Calu3 (cell line): ENCODE results near the gene CYP2A13. TPM values are rescaled to one million over a fixed set of nuclear protein-coding genes. Genes with fewer than 3 reads are reported as not detected.
A peak's percentile ranks its signal among the peaks of the same experiment; 100 is the strongest.

ENCODE experiments used
- BruUV-seq: library from RNA; stranded (reverse); fragments of 400-500 nt; replicated peaks from 2 replicates; lab custom pipeline; 2021; lab: Mats Ljungman, UMichigan
- CTCF ChIA-PET: fragments of 300-600 bp; sonication (Branson Sonifier 250); formaldehyde crosslinking; loops from one replicate; lab custom pipeline; 2022; ENCODE audit warnings: antibody characterized with exemption; lab: Charles Lee
- DNase-seq: peaks from one replicate; pipeline ENCODE4 v3.0.0; 2022
- H3K27ac Mint-ChIP-seq: one replicate; pipeline ENCODE4 v1.8.0; 2022; ENCODE audit warnings: mixed read lengths; ENCODE audit not compliant: unreplicated experiment
- H3K27me3 Mint-ChIP-seq: one replicate; pipeline ENCODE4 v1.8.0; 2022; ENCODE audit warnings: mixed read lengths; ENCODE audit not compliant: unreplicated experiment
- H3K36me3 Mint-ChIP-seq: one replicate; pipeline ENCODE4 v1.8.0; 2022; ENCODE audit warnings: mild to moderate bottlenecking, moderate library complexity, mixed read lengths; ENCODE audit not compliant: insufficient read depth, unreplicated experiment
- H3K4me1 Mint-ChIP-seq: one replicate; pipeline ENCODE4 v1.8.0; 2022; ENCODE audit warnings: mild to moderate bottlenecking, low read depth, mixed read lengths; ENCODE audit not compliant: unreplicated experiment
- H3K4me3 Mint-ChIP-seq: one replicate; pipeline ENCODE4 v1.8.0; 2022; ENCODE audit warnings: mild to moderate bottlenecking, low read depth, moderate library complexity, mixed read lengths; ENCODE audit not compliant: unreplicated experiment
- H3K9me3 Mint-ChIP-seq: one replicate; pipeline ENCODE4 v1.8.0; 2022; ENCODE audit warnings: low read depth, mixed read lengths; ENCODE audit not compliant: unreplicated experiment
- intact Hi-C: fragments of 100-400 bp; cut with micrococcal nuclease; formaldehyde crosslinking; loops from one replicate; pipeline ENCODE4 v1.10.0; 2022; ENCODE audit not compliant: unreplicated experiment
- total RNA-seq: library from RNA; stranded (reverse); gene quantifications from 2 replicates; pipeline ENCODE4 v1.2.3, GENCODE V29; 2022
- TF ChIP-seq, protein P1 (sequence below): fragments of 200-600 bp; IDR thresholded peaks from one replicate; pipeline ENCODE4 v1.8.0; 2022; ENCODE audit warnings: antibody characterized with exemption; ENCODE audit not compliant: unreplicated experiment

Gene CYP2A13
- total RNA-seq, 1 experiment from 2014 or later = not detected

DNA sequence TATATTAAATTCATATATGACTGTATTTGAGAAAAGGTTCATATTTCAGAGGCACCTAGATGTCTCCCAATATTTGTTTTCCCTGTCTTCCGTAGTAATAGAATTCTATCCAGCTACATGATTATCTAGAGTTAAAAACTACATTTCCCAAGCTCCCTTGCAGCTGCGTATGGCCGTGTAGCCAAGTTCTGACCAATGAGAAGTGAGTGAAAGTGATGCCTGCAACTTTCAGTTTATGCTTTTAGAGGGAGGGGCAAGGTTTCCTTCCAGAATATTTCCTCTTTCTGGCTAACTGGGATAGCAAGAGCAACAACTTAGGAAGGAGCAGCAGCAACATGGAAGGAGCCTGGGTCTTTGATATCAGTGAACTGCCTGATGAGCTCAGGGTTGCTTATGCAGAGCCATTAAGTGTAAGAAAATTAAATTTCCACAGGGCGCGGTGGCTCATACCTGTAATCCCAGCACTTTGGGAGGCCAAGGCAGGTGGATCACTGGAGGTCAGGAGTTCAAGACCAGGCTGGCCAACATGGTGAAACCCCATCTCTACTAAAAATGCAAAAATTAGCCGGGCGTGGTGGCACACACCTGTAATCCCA, 23.2 kb upstream of the CYP2A13 start:
- Mint-ChIP-seq H3K4me1 (peaks cover 8% of the 10 kb centered on the region), H3K27ac (no peak overlapping the region), H3K36me3 (no peaks in the 10 kb centered on the region), H3K27me3 (peaks cover 32% of the 10 kb centered on the region), H3K9me3 (peaks cover 1% of the 10 kb centered on the region), H3K4me3 (no peak overlapping the region)
- DNase-seq = no peak
- intact Hi-C loops = no loop called here
- CTCF ChIA-PET = interaction anchor here (0.6 kb wide), 1 partner anchor 11 kb away, joined by 4 read pairs; no protein-coding TSS in a partner anchor
- TF ChIP-seq, protein P1, sequence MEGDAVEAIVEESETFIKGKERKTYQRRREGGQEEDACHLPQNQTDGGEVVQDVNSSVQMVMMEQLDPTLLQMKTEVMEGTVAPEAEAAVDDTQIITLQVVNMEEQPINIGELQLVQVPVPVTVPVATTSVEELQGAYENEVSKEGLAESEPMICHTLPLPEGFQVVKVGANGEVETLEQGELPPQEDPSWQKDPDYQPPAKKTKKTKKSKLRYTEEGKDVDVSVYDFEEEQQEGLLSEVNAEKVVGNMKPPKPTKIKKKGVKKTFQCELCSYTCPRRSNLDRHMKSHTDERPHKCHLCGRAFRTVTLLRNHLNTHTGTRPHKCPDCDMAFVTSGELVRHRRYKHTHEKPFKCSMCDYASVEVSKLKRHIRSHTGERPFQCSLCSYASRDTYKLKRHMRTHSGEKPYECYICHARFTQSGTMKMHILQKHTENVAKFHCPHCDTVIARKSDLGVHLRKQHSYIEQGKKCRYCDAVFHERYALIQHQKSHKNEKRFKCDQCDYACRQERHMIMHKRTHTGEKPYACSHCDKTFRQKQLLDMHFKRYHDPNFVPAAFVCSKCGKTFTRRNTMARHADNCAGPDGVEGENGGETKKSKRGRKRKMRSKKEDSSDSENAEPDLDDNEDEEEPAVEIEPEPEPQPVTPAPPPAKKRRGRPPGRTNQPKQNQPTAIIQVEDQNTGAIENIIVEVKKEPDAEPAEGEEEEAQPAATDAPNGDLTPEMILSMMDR = no peak
- BruUV-seq = no TSS peak

DNA sequence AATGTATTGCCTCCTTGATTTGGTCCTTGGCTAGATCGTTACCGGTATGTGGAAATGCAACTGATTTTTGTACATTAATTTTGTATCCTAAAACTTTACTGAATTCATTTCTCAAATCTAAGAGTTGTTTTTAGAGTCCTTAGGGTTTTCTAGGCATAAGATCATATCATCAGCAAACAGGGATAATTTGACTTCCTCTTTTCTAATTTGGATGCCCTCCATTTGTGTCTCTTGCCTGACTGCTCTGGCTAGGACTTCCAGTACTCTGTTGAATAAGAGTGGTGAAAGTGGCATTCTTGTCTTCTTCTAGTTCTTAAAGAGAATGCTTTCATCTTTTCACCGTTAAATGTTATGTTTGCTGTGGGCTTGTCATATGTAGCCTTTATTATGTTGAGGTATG, 12.0 kb upstream of the CYP2A13 start:
- peaks cover 9% of the 10 kb centered on the region for H3K9me3 Mint-ChIP-seq
- CTCF ChIA-PET = no interaction called here
- H3K36me3 Mint-ChIP-seq = no peaks in the 10 kb centered on the region
- no peak for DNase-seq
- H3K27me3 Mint-ChIP-seq = peaks cover 13% of the 10 kb centered on the region
- H3K4me1 Mint-ChIP-seq = peaks cover 9% of the 10 kb centered on the region
- TF ChIP-seq, protein P1 = no peak
- intact Hi-C loops = no loop called here
- no peak overlapping the region for H3K27ac Mint-ChIP-seq
- no peak overlapping the region for H3K4me3 Mint-ChIP-seq
- no TSS peak for BruUV-seq

DNA sequence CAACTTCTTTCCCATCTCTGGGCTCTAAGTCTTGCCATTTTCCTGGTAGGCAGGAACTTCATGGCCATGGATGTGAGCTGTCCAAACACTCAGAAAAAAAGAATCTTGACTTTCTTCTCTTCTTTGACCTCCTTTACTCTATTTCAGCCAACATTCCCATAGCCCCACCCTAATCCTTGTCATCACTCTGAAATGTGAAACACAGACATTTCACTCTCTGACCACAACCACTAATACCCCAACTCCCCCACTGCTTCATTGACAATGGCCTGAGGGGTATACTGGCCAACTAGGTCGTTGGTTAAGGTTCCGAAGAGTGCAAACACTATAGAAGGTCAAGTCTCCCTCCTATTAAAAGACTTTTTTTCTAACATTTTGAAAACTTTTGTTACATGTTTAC, 4.7 kb upstream of the CYP2A13 start:
- H3K4me1 Mint-ChIP-seq = peaks cover 31% of the 10 kb centered on the region
- peaks cover 8% of the 10 kb centered on the region for H3K36me3 Mint-ChIP-seq
- peaks cover 11% of the 10 kb centered on the region for H3K27me3 Mint-ChIP-seq
- H3K4me3 Mint-ChIP-seq = no peak overlapping the region
- CTCF ChIA-PET = interaction anchor here (1.6 to 1.8 kb wide), 2 partner anchors 15 to 92 kb away, joined by 5 to 6 read pairs; partner anchors contain the start of gene CYP2B6
- DNase-seq = peak; percentile 75
- intact Hi-C loops = no loop called here
- TF ChIP-seq, protein P1 = no peak
- BruUV-seq = no TSS peak
- H3K27ac Mint-ChIP-seq = peak overlapping the region; percentile 89
- peaks cover 9% of the 10 kb centered on the region for H3K9me3 Mint-ChIP-seq

DNA sequence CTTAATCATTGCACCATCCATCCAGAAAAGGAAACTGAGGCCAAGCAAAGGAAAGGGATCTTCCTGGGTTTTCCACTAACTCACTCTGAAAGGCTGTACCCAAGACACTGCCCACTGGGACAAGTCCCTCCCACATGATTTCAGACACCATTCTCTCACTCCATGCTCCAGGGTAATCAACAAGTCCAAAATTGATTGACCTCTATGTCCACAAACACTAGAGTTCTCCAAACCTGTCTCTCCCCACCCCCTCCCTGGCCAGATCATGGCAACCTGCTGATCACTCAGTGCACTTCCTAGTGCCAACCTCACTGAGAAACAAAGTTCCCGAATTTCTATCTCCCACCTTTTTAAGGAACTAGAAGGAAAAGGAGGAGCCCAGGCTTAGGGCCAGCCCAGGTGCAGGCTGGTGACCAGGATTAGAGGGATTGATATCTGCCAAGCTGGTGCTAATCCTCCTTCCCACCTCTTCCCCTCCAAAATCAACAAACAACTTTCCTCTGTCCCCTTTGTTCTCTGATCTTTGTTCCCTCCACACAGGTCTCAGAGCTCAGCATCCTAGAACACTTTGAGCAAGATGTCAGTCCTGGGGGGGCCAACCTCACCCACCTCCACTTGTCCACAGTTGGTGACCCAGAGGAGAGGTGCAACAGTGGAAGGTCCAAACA, 2.4 kb upstream of the CYP2A13 start:
- Mint-ChIP-seq H3K9me3 (peaks cover 4% of the 10 kb centered on the region), H3K27ac (no peak overlapping the region), H3K36me3 (peaks cover 8% of the 10 kb centered on the region), H3K4me1 (peaks cover 43% of the 10 kb centered on the region), H3K27me3 (peaks cover 34% of the 10 kb centered on the region), H3K4me3 (no peak overlapping the region)
- no TSS peak for BruUV-seq
- TF ChIP-seq, protein P1 = no peak
- no peak for DNase-seq
- intact Hi-C loops = no loop called here
- CTCF ChIA-PET = interaction anchor here (1.7 kb wide), 1 partner anchor 10 kb away, joined by 3 read pairs; no protein-coding TSS in a partner anchor
